Fibroblast of lung (primary cell): ENCODE results near the gene SLX4.

Source experiments
- CTCF ChIP-seq, 2 donors: IDR thresholded peaks in 1 of 2; conservative IDR thresholded peaks in 1 of 2; 1 replicate in 1 of 2; 2 replicates in 1 of 2; pipeline ENCODE4 v1.5.1; 2011 to 2012; ENCODE audit warnings: low read length in 2 of 2, control low read depth in 1 of 2, inconsistent platforms in 1 of 2, low read depth in 1 of 2, mild to moderate bottlenecking in 1 of 2
- EZH2 ChIP-seq: IDR thresholded peaks from 2 replicates; pipeline ENCODE4 v1.5.1; 2012; ENCODE audit warnings: low read length, control low read depth, mild to moderate bottlenecking; ENCODE audit errors: missing control alignments

- TF ChIP-seq CTCF (conservative IDR thresholded peaks at IDR 0.05 in 1 of 2, IDR thresholded peaks at IDR 0.05 in 1 of 2; ENCODE audit: low read depth in 1 of 2, low read length in 2 of 2): no peak
- no peak for TF ChIP-seq EZH2
These were observed 68.6 kb downstream of the SLX4 start for GRCh38 chr16:3542601-3543373.
